SU-DHL-6 (cell line): Measurements from ENCODE around the gene PLXNA2.

Experiments used
- H2AFZ ChIP-seq: fragments of 200-600 bp; sonication (generic); 2 replicates; pipeline ENCODE4 v1.6.1; 2014; ENCODE audit warnings: low read depth, mild to moderate bottlenecking, moderate library complexity, mixed read lengths, antibody characterized with exemption, low read length; ENCODE audit not compliant: severe bottlenecking
- H3F3A ChIP-seq: fragments of 200-600 bp; shearing (Covaris generic); 2 replicates; pipeline ENCODE4 v1.6.0; 2016; ENCODE audit warnings: antibody characterized with exemption, mild to moderate bottlenecking; ENCODE audit not compliant: insufficient read depth
- H3K27ac ChIP-seq: fragments of 200-600 bp; sonication (generic); 2 replicates; pipeline ENCODE4 v1.5.1; 2016; ENCODE audit warnings: low read depth, mild to moderate bottlenecking, low read length, moderate library complexity, mixed read lengths
- H3K27me3 ChIP-seq: fragments of 200-600 bp; sonication (generic), shearing (Covaris generic); 2 replicates; pipeline ENCODE4 v1.6.0; 2014; ENCODE audit warnings: mild to moderate bottlenecking, low read length
- H3K36me3 ChIP-seq: fragments of 200-600 bp; sonication (generic); 2 replicates; pipeline ENCODE4 v1.6.1; 2014; ENCODE audit warnings: mild to moderate bottlenecking, low read length, mixed read lengths
- H3K4me2 ChIP-seq: fragments of 300-600, 200-600 bp; shearing (Covaris generic), sonication (generic); 2 replicates; pipeline ENCODE4 v1.6.0; 2014; ENCODE audit warnings: low read length, low read depth, mild to moderate bottlenecking; ENCODE audit not compliant: poor library complexity, severe bottlenecking
- H3K4me3 ChIP-seq: fragments of 200-600 bp; sonication (generic); 2 replicates; pipeline ENCODE4 v1.5.1; 2014; ENCODE audit warnings: antibody characterized with exemption, low read length, mild to moderate bottlenecking, mixed read lengths; ENCODE audit not compliant: insufficient read depth, poor library complexity, severe bottlenecking
- H3K79me2 ChIP-seq: fragments of 200-600 bp; sonication (generic); 2 replicates; pipeline ENCODE4 v1.6.1; 2014; ENCODE audit warnings: mild to moderate bottlenecking, low read length, moderate library complexity; ENCODE audit not compliant: insufficient read depth
- H3K9ac ChIP-seq: fragments of 200-600 bp; sonication (generic); 2 replicates; pipeline ENCODE4 v1.7.0; 2014; ENCODE audit warnings: mild to moderate bottlenecking, low read length
- H3K9me2 ChIP-seq: fragments of 200-600 bp; sonication (generic); replicated peaks from 2 replicates; pipeline ENCODE4 v1.6.1; 2014; ENCODE audit warnings: low read length; ENCODE audit not compliant: insufficient read depth
- H3K9me3 ChIP-seq: fragments of 200-600 bp; sonication (generic); 2 replicates; pipeline ENCODE4 v1.6.1; 2014; ENCODE audit warnings: low read length, mixed read lengths; ENCODE audit not compliant: insufficient read depth
- H4K20me1 ChIP-seq: fragments of 200-600 bp; sonication (generic); 2 replicates; pipeline ENCODE4 v1.6.1; 2014; ENCODE audit warnings: low read depth, mild to moderate bottlenecking, antibody characterized with exemption, low read length, moderate library complexity, mixed read lengths
- CTCF ChIP-seq: fragments of 200-600 bp; sonication (generic); IDR thresholded peaks from one replicate; pipeline ENCODE4 v1.5.1; 2017; ENCODE audit warnings: antibody characterized with exemption, mild to moderate bottlenecking, low read length, moderate library complexity; ENCODE audit not compliant: insufficient read depth, poor library complexity, severe bottlenecking
- EZH2phosphoT487 ChIP-seq: fragments of 200-600 bp; sonication (generic), shearing (Covaris generic); conservative IDR thresholded peaks from 2 replicates; pipeline ENCODE4 v1.6.1; 2018; ENCODE audit warnings: mild to moderate bottlenecking, antibody characterized with exemption, low read length, moderate library complexity, mixed read lengths

The PLXNA2 gene

GRCh38 chr1:208198236-208198635 is 45.9 kb downstream of the PLXNA2 start:
- no peak overlapping the region for H2AFZ ChIP-seq
- H3K9ac ChIP-seq = no peak overlapping the region
- no peak for TF ChIP-seq CTCF
- no peak for TF ChIP-seq EZH2phosphoT487
- no peaks in the 10 kb centered on the region for H3K9me3 ChIP-seq
- no peak overlapping the region for H3K27ac ChIP-seq
- no peaks in the 10 kb centered on the region for H3K36me3 ChIP-seq
- no peak overlapping the region for H3K4me3 ChIP-seq
- H3K27me3 ChIP-seq = no peaks in the 10 kb centered on the region
- no peaks in the 10 kb centered on the region for H3F3A ChIP-seq
- H3K79me2 ChIP-seq = no peaks in the 10 kb centered on the region
- no peak overlapping the region for H3K4me2 ChIP-seq
- no peaks in the 10 kb centered on the region for H3K9me2 ChIP-seq
- no peaks in the 10 kb centered on the region for H4K20me1 ChIP-seq

- H3K9me2 ChIP-seq = no peaks in the 10 kb centered on the region
- H3K4me2 ChIP-seq = no peak overlapping the region
- TF ChIP-seq EZH2phosphoT487 = no peak
- TF ChIP-seq CTCF = no peak
- no peak overlapping the region for H2AFZ ChIP-seq
- H3K27me3 ChIP-seq = no peaks in the 10 kb centered on the region
- no peaks in the 10 kb centered on the region for H3K79me2 ChIP-seq
- H3K9me3 ChIP-seq = no peaks in the 10 kb centered on the region
- H3K27ac ChIP-seq = no peak overlapping the region
- no peaks in the 10 kb centered on the region for H4K20me1 ChIP-seq
- H3K36me3 ChIP-seq = no peaks in the 10 kb centered on the region
- H3F3A ChIP-seq = no peaks in the 10 kb centered on the region
- no peak overlapping the region for H3K4me3 ChIP-seq
- no peak overlapping the region for H3K9ac ChIP-seq
Measured at GRCh38 chr1:208194944-208195343, 49.2 kb downstream of the PLXNA2 start.

GRCh38 chr1:208192995-208193394 is 51.2 kb downstream of the PLXNA2 start:
- no peak overlapping the region for H3K4me2 ChIP-seq
- no peaks in the 10 kb centered on the region for H3K9me2 ChIP-seq
- no peak overlapping the region for H3K9ac ChIP-seq
- no peak overlapping the region for H3K27ac ChIP-seq
- H3F3A ChIP-seq = no peaks in the 10 kb centered on the region
- no peaks in the 10 kb centered on the region for H3K36me3 ChIP-seq
- no peak for TF ChIP-seq CTCF
- TF ChIP-seq EZH2phosphoT487 = no peak
- no peaks in the 10 kb centered on the region for H3K27me3 ChIP-seq
- H3K4me3 ChIP-seq = no peak overlapping the region
- H3K9me3 ChIP-seq = no peaks in the 10 kb centered on the region
- H4K20me1 ChIP-seq = no peaks in the 10 kb centered on the region
- H2AFZ ChIP-seq = no peak overlapping the region
- H3K79me2 ChIP-seq = no peaks in the 10 kb centered on the region
